Liver (tissue), 9 donors: ENCODE measurements around the gene TNFSF13. TPM values are rescaled to one million over a fixed set of nuclear protein-coding genes. Genes with fewer than 3 reads are reported as not detected.
A peak's percentile ranks its signal among the peaks of the same experiment; 100 is the strongest.

Experiments
- DNase-seq: peaks from one replicate; pipeline ENCODE4 v3.0.0-alpha.2; 2017; ENCODE audit warnings: low spot score
- H3K27ac ChIP-seq, 2 donors: one replicate each; pipeline ENCODE4 v1.7.0; 2013; ENCODE audit warnings: inconsistent platforms in 2 of 2, low read length in 2 of 2, control low read depth in 1 of 2, low read depth in 1 of 2, mild to moderate bottlenecking in 1 of 2
- H3K27me3 ChIP-seq, 4 donors: one replicate each; pipeline versions ENCODE4 v1.6.1 to v1.7.0; 2013; ENCODE audit warnings: low read length in 3 of 4, inconsistent platforms in 1 of 4, mild to moderate bottlenecking in 1 of 4, moderate library complexity in 1 of 4; ENCODE audit not compliant: control insufficient read depth in 4 of 4, insufficient read depth in 4 of 4
- H3K36me3 ChIP-seq, 4 donors: one replicate each; pipeline versions ENCODE4 v1.6.1 to v1.7.0; 2013; ENCODE audit warnings: low read length in 3 of 4, mild to moderate bottlenecking in 3 of 4, low read depth in 1 of 4, moderate library complexity in 1 of 4; ENCODE audit not compliant: control insufficient read depth in 4 of 4, insufficient read depth in 3 of 4
- H3K4me1 ChIP-seq, 4 donors: one replicate each; pipeline versions ENCODE4 v1.6.1 to v1.7.0; 2013; ENCODE audit warnings: low read length in 3 of 4, mild to moderate bottlenecking in 3 of 4, moderate library complexity in 1 of 4; ENCODE audit not compliant: control insufficient read depth in 4 of 4, insufficient read depth in 4 of 4
- H3K4me3 ChIP-seq, 3 donors: one replicate each; pipeline versions ENCODE4 v1.6.1 to v1.7.0; 2013; ENCODE audit warnings: low read length in 3 of 3, control low read depth in 1 of 3, low read depth in 1 of 3, mild to moderate bottlenecking in 1 of 3
- H3K9ac ChIP-seq, 2 donors: one replicate each; pipeline ENCODE4 v1.7.0; 2013; ENCODE audit warnings: low read length in 2 of 2, mild to moderate bottlenecking in 2 of 2, moderate library complexity in 2 of 2, control low read depth in 1 of 2, low read depth in 1 of 2
- H3K9me3 ChIP-seq, 4 donors: one replicate each; pipeline versions ENCODE4 v1.6.1 to v1.7.0; 2013; ENCODE audit warnings: low read length in 3 of 4; ENCODE audit not compliant: control insufficient read depth in 4 of 4
- ATF3 ChIP-seq: IDR thresholded peaks from 2 replicates; pipeline ENCODE4 v1.6.1; 2016; ENCODE audit warnings: antibody characterized with exemption
- EGR1 ChIP-seq, 2 donors: IDR thresholded peaks; 2 replicates each; pipeline ENCODE4 v1.6.1; 2016 to 2018; ENCODE audit warnings: antibody characterized with exemption in 2 of 2, low read depth in 2 of 2
- FOXA2 ChIP-seq: IDR thresholded peaks from 2 replicates; pipeline ENCODE4 v1.6.1; 2016; ENCODE audit warnings: antibody characterized with exemption
- GABPA ChIP-seq, 2 donors: IDR thresholded peaks in 1 of 2; conservative IDR thresholded peaks in 1 of 2; 2 replicates each; pipeline ENCODE4 v1.6.1; 2016; ENCODE audit warnings: antibody characterized with exemption in 2 of 2, mild to moderate bottlenecking in 1 of 2, moderate library complexity in 1 of 2
- HNF4A ChIP-seq, 2 donors: conservative IDR thresholded peaks; 2 replicates each; pipeline ENCODE4 v1.6.1; 2016; ENCODE audit warnings: antibody characterized with exemption in 2 of 2, mild to moderate bottlenecking in 2 of 2
- HNF4G ChIP-seq: IDR thresholded peaks from 2 replicates; pipeline ENCODE4 v1.6.1; 2016; ENCODE audit warnings: antibody characterized with exemption
- MAX ChIP-seq: IDR thresholded peaks from 2 replicates; pipeline ENCODE4 v1.6.1; 2016; ENCODE audit warnings: antibody characterized with exemption
- NR2F2 ChIP-seq: IDR thresholded peaks from 2 replicates; pipeline ENCODE4 v1.6.1; 2016; ENCODE audit warnings: antibody characterized with exemption
- RAD21 ChIP-seq, 2 donors: IDR thresholded peaks; 2 replicates each; pipeline ENCODE4 v1.6.1; 2016; ENCODE audit warnings: antibody characterized with exemption in 2 of 2, mild to moderate bottlenecking in 2 of 2
- RXRA ChIP-seq, 2 donors: IDR thresholded peaks; 2 replicates each; pipeline ENCODE4 v1.6.1; 2017 to 2018; ENCODE audit warnings: antibody characterized with exemption in 2 of 2, mild to moderate bottlenecking in 1 of 2
- TAF1 ChIP-seq: conservative IDR thresholded peaks from 2 replicates; pipeline ENCODE4 v1.6.1; 2016; ENCODE audit warnings: antibody characterized with exemption, mild to moderate bottlenecking
- WGBS: extraction: QIAGEN DNeasy Blood & Tissue Kit; methylation state at CpG from one replicate; pipeline ENCODE4 v1.1.7; 2013; 5-methylcytosine and 5-hydroxymethylcytosine counted together
- polyA plus RNA-seq, 2 donors: library from polyadenylated mRNA; stranded (reverse) in 1 of 2; unstranded in 1 of 2; fragments of 200-250 nt in 1 of 2; fragments of >200 nt in 1 of 2; fragmentation: Nextera tagmentation in 1 of 2; extraction: Ambion mirVana in 1 of 2; gene quantifications; one replicate each; pipeline versions ENCODE4 v1.2.1 to v1.2.3, GENCODE V29; 2013 to 2015
- total RNA-seq, 2 donors: library from RNA; depleted of rRNA; stranded (reverse); fragments of >200 nt; gene quantifications; one replicate each; pipeline ENCODE4 v1.2.3, GENCODE V29; 2014
- TF ChIP-seq, protein P1 (sequence below): fragments of 150-350 bp; IDR thresholded peaks from 2 replicates; pipeline ENCODE4 v1.5.1; 2017; ENCODE audit warnings: improper control_type of control experiment, low read depth, low read length; ENCODE audit not compliant: missing input control
- TF ChIP-seq, protein P2 (sequence below): IDR thresholded peaks from 2 replicates; pipeline ENCODE4 v1.6.1; 2016; ENCODE audit warnings: antibody characterized with exemption, mild to moderate bottlenecking
- TF ChIP-seq, protein P3 (sequence below): IDR thresholded peaks from 2 replicates; pipeline ENCODE4 v1.6.1; 2016; ENCODE audit warnings: antibody characterized with exemption
- donor health status: healthy.
- donor health status: healthy.
- donor health status: healthy.
- donor health status: healthy.
- donor health status: healthy.

TNFSF13 gene
- total and polyA plus RNA-seq, 4 donors: 1.4 to 9.3 (median 4.5) TPM

- H3K4me3 ChIP-seq: no peak overlapping the region
- H3K27ac ChIP-seq: no peak overlapping the region
- peak; percentile 43 for TF ChIP-seq HNF4A (conservative IDR thresholded peaks at IDR 0.05)
- TF ChIP-seq RAD21 (IDR thresholded peaks at IDR 0.05): peak in 1 of 2 donors; percentile 10
- TF ChIP-seq ATF3: no peak
- TF ChIP-seq FOXA2: no peak
- H3K27me3 ChIP-seq: no peaks in the 10 kb centered on the region
- H3K4me1 ChIP-seq: peaks cover 0 to 5% (median 1%) of the 10 kb centered on the region in 4 donors
- no peaks in the 10 kb centered on the region for H3K9me3 ChIP-seq
- H3K9ac ChIP-seq: no peak overlapping the region
- no peak for DNase-seq
- 81% methylated on average over 13 of the region's 13 CpGs for WGBS
- H3K36me3 ChIP-seq: peaks cover 5 to 31% (median 24%) of the 10 kb centered on the region in 4 donors
Observed at GRCh38 chr17:7515911-7516610, 42.5 kb upstream of the TNFSF13 start.

DNA sequence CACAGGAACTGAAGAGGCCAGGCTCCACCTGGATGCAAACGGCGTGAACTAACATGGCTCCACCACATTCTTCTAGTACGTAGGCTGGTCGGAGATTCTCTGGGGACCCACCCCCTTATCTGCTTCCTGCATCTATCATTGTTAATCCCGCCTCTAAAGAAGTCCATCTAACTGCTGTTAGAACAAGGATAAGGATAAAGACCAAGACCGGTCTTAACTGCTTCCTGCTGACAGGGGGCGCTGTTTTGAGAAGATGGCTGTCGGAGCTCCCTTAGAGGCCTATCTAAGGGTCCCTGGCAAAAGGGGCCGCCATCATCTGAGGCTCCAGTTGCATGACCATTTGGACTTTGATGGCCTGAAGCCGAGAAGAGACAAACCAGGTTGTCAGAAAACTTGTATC, 35.5 kb upstream of the TNFSF13 start:
- WGBS: 56% methylated on average over 10 of the region's 10 CpGs
- no peaks in the 10 kb centered on the region for H3K36me3 ChIP-seq
- no peak overlapping the region for H3K4me3 ChIP-seq
- H3K27me3 ChIP-seq: no peaks in the 10 kb centered on the region
- no peak overlapping the region for H3K27ac ChIP-seq
- TF ChIP-seq HNF4G (no peak), ATF3 (no peak), HNF4A (conservative IDR thresholded peaks at IDR 0.05) (no peak), TAF1 (no peak), RXRA (IDR thresholded peaks at IDR 0.05) (no peak), RAD21 (IDR thresholded peaks at IDR 0.05) (peak; percentile 17 to 42), MAX (no peak), GABPA (IDR thresholded peaks at IDR 0.05 in 1 of 2, conservative IDR thresholded peaks at IDR 0.05 in 1 of 2) (no peak), EGR1 (IDR thresholded peaks at IDR 0.05; ENCODE audit: low read depth in 2 of 2) (no peak), NR2F2 (no peak)
- TF ChIP-seq, protein P1, sequence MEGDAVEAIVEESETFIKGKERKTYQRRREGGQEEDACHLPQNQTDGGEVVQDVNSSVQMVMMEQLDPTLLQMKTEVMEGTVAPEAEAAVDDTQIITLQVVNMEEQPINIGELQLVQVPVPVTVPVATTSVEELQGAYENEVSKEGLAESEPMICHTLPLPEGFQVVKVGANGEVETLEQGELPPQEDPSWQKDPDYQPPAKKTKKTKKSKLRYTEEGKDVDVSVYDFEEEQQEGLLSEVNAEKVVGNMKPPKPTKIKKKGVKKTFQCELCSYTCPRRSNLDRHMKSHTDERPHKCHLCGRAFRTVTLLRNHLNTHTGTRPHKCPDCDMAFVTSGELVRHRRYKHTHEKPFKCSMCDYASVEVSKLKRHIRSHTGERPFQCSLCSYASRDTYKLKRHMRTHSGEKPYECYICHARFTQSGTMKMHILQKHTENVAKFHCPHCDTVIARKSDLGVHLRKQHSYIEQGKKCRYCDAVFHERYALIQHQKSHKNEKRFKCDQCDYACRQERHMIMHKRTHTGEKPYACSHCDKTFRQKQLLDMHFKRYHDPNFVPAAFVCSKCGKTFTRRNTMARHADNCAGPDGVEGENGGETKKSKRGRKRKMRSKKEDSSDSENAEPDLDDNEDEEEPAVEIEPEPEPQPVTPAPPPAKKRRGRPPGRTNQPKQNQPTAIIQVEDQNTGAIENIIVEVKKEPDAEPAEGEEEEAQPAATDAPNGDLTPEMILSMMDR: peak; percentile 37
- TF ChIP-seq, protein P2, sequence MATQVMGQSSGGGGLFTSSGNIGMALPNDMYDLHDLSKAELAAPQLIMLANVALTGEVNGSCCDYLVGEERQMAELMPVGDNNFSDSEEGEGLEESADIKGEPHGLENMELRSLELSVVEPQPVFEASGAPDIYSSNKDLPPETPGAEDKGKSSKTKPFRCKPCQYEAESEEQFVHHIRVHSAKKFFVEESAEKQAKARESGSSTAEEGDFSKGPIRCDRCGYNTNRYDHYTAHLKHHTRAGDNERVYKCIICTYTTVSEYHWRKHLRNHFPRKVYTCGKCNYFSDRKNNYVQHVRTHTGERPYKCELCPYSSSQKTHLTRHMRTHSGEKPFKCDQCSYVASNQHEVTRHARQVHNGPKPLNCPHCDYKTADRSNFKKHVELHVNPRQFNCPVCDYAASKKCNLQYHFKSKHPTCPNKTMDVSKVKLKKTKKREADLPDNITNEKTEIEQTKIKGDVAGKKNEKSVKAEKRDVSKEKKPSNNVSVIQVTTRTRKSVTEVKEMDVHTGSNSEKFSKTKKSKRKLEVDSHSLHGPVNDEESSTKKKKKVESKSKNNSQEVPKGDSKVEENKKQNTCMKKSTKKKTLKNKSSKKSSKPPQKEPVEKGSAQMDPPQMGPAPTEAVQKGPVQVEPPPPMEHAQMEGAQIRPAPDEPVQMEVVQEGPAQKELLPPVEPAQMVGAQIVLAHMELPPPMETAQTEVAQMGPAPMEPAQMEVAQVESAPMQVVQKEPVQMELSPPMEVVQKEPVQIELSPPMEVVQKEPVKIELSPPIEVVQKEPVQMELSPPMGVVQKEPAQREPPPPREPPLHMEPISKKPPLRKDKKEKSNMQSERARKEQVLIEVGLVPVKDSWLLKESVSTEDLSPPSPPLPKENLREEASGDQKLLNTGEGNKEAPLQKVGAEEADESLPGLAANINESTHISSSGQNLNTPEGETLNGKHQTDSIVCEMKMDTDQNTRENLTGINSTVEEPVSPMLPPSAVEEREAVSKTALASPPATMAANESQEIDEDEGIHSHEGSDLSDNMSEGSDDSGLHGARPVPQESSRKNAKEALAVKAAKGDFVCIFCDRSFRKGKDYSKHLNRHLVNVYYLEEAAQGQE: no peak
- TF ChIP-seq, protein P3, sequence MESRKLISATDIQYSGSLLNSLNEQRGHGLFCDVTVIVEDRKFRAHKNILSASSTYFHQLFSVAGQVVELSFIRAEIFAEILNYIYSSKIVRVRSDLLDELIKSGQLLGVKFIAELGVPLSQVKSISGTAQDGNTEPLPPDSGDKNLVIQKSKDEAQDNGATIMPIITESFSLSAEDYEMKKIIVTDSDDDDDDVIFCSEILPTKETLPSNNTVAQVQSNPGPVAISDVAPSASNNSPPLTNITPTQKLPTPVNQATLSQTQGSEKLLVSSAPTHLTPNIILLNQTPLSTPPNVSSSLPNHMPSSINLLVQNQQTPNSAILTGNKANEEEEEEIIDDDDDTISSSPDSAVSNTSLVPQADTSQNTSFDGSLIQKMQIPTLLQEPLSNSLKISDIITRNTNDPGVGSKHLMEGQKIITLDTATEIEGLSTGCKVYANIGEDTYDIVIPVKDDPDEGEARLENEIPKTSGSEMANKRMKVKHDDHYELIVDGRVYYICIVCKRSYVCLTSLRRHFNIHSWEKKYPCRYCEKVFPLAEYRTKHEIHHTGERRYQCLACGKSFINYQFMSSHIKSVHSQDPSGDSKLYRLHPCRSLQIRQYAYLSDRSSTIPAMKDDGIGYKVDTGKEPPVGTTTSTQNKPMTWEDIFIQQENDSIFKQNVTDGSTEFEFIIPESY: no peak
- no peak overlapping the region for H3K9ac ChIP-seq
- no peak for DNase-seq
- no peaks in the 10 kb centered on the region for H3K9me3 ChIP-seq
- H3K4me1 ChIP-seq: no peaks in the 10 kb centered on the region
